HepG2 (cell line): ENCODE results near the gene NDRG3. TPM values are rescaled to one million over a fixed set of nuclear protein-coding genes. Genes with fewer than 3 reads are reported as not detected.
A peak's percentile ranks its signal among the peaks of the same experiment; 100 is the strongest.

ENCODE experiments used
- BCLAF1 ChIP-seq: fragments of 450-650 bp; IDR thresholded peaks from 2 replicates; pipeline ENCODE4 v1.6.1; 2017; ENCODE audit warnings: mild to moderate bottlenecking
- DBP ChIP-seq: sonication (generic); formaldehyde crosslinking; IDR thresholded peaks from 2 replicates; pipeline ENCODE4 v1.4.0; 2020; ENCODE audit warnings: missing genetic modification reagents; ENCODE audit errors: not compliant biosample characterization
- HMGA1 ChIP-seq: sonication (generic); formaldehyde crosslinking; conservative IDR thresholded peaks from 2 replicates; pipeline ENCODE4 v1.4.0; 2020; ENCODE audit warnings: missing genetic modification reagents
- MTF1 ChIP-seq: sonication (generic); formaldehyde crosslinking; IDR thresholded peaks from 2 replicates; pipeline ENCODE4 v1.5.0; 2020; ENCODE audit warnings: missing genetic modification reagents
- NFE2L2 ChIP-seq: fragments of 150-350 bp; IDR thresholded peaks from 2 replicates; pipeline ENCODE4 v1.6.1; 2014; ENCODE audit warnings: low read length
- NR1H2 ChIP-seq: sonication (generic); formaldehyde crosslinking; IDR thresholded peaks from 2 replicates; pipeline ENCODE4 v1.8.1; 2022; ENCODE audit warnings: low read depth, missing genetic modification reagents, borderline replicate concordance
- RELA ChIP-seq: sonication (generic); formaldehyde crosslinking; IDR thresholded peaks from 2 replicates; pipeline ENCODE4 v1.4.0; 2020; ENCODE audit warnings: missing genetic modification reagents
- SIN3B ChIP-seq: fragments of 150-350 bp; IDR thresholded peaks from 2 replicates; pipeline ENCODE4 v1.6.1; 2014; ENCODE audit warnings: low read length
- ZFP90 ChIP-seq: sonication (generic); formaldehyde crosslinking; IDR thresholded peaks from 2 replicates; pipeline ENCODE4 v1.8.0; 2022; ENCODE audit warnings: missing genetic modification reagents, mild to moderate bottlenecking, inconsistent platforms, borderline replicate concordance
- ZFY ChIP-seq: sonication (generic); formaldehyde crosslinking; IDR thresholded peaks from 2 replicates; pipeline ENCODE4 v1.4.0; 2020; ENCODE audit warnings: missing genetic modification reagents
- ZNF101 ChIP-seq: sonication (generic); formaldehyde crosslinking; IDR thresholded peaks from 2 replicates; pipeline ENCODE4 v1.4.0; 2020; ENCODE audit warnings: mild to moderate bottlenecking, low read depth, missing genetic modification reagents, borderline replicate concordance
- ZNF225 ChIP-seq: sonication (generic); formaldehyde crosslinking; IDR thresholded peaks from 2 replicates; pipeline ENCODE4 v1.4.0; 2020; ENCODE audit warnings: mild to moderate bottlenecking, missing genetic modification reagents
- ZNF350 ChIP-seq: sonication (generic); formaldehyde crosslinking; IDR thresholded peaks from 2 replicates; pipeline ENCODE4 v1.4.0; 2020; ENCODE audit warnings: mild to moderate bottlenecking, low read depth, missing genetic modification reagents, borderline replicate concordance
- ZNF468 ChIP-seq: sonication (generic); formaldehyde crosslinking; IDR thresholded peaks from 2 replicates; pipeline ENCODE4 v1.8.0; 2022; ENCODE audit warnings: mild to moderate bottlenecking, moderate library complexity, missing genetic modification reagents
- ZNF577 ChIP-seq: sonication (generic); formaldehyde crosslinking; IDR thresholded peaks from 2 replicates; pipeline ENCODE4 v1.4.0; 2020; ENCODE audit warnings: mild to moderate bottlenecking, low read depth, missing genetic modification reagents, borderline replicate concordance
- polyA plus RNA-seq, 8 experiments: library from polyadenylated mRNA; depleted of rRNA in 3 of 8; stranded (reverse) in 7 of 8; unstranded in 1 of 8; fragments of >200 nt; fragmentation: Illumina TruSeq in 4 of 8; extraction: Trizol in 4 of 8; gene quantifications; 2 replicates each; pipeline versions ENCODE4 v1.2.1 to v1.2.3, GENCODE V29; 2011 to 2016; ENCODE audit warnings: low read depth in 4 of 8, missing spikeins in 1 of 8, mixed read lengths in 1 of 8; ENCODE audit not compliant: insufficient read depth in 1 of 8
- total RNA-seq, 5 experiments: library from RNA; depleted of rRNA; stranded (reverse); fragments of >200 nt; fragmentation: Illumina TruSeq; extraction: Trizol; gene quantifications; 2 replicates each; pipeline ENCODE4 v1.2.3, GENCODE V29; 2016; ENCODE audit warnings: low read depth in 1 of 5
- TF ChIP-seq, protein P1 (sequence below): sonication (generic); formaldehyde crosslinking; IDR thresholded peaks from 2 replicates; pipeline ENCODE4 v1.4.0; 2020; ENCODE audit warnings: mild to moderate bottlenecking, missing genetic modification reagents
- TF ChIP-seq, protein P2 (sequence below), 2 experiments: sonication (generic) in 1 of 2; formaldehyde crosslinking in 1 of 2; IDR thresholded peaks; 2 replicates each; pipeline versions ENCODE4 v1.6.1 to v1.9.0; 2014 to 2022; ENCODE audit warnings: antibody characterized with exemption in 1 of 2, borderline replicate concordance in 1 of 2, inconsistent platforms in 1 of 2, low read depth in 1 of 2, missing genetic modification reagents in 1 of 2

NDRG3 gene
- total and polyA plus RNA-seq, 2 of the 13 experiments (the other 11 are each of a cell fraction or from before 2014, with no cell fraction given) = 36.0 to 40.5 TPM

- TF ChIP-seq ZNF350 (no peak), ZFY (CRISPR knock-in tag) (no peak), ZNF101 (CRISPR knock-in tag) (peak; percentile 94; the same call in 1 of the 2 replicates), HMGA1 (CRISPR knock-in tag) (no peak), NR1H2 (CRISPR knock-in tag) (0 out of 2 replicates have a peak, but pooled peaks have one; percentile 15), BCLAF1 (no peak), SIN3B (no peak), ZFP90 (CRISPR knock-in tag) (no peak), MTF1 (CRISPR knock-in tag) (no peak; the same call in 1 of the 2 replicates), NFE2L2 (peak; percentile 96), ZNF468 (CRISPR knock-in tag) (no peak), ZNF577 (CRISPR knock-in tag) (no peak), DBP (CRISPR knock-in tag) (no peak), RELA (CRISPR knock-in tag) (no peak), ZNF225 (CRISPR knock-in tag) (no peak)
- TF ChIP-seq, protein P1, sequence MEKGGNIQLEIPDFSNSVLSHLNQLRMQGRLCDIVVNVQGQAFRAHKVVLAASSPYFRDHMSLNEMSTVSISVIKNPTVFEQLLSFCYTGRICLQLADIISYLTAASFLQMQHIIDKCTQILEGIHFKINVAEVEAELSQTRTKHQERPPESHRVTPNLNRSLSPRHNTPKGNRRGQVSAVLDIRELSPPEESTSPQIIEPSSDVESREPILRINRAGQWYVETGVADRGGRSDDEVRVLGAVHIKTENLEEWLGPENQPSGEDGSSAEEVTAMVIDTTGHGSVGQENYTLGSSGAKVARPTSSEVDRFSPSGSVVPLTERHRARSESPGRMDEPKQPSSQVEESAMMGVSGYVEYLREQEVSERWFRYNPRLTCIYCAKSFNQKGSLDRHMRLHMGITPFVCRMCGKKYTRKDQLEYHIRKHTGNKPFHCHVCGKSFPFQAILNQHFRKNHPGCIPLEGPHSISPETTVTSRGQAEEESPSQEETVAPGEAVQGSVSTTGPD (CRISPR knock-in tag) = no peak
- TF ChIP-seq, protein P2, sequence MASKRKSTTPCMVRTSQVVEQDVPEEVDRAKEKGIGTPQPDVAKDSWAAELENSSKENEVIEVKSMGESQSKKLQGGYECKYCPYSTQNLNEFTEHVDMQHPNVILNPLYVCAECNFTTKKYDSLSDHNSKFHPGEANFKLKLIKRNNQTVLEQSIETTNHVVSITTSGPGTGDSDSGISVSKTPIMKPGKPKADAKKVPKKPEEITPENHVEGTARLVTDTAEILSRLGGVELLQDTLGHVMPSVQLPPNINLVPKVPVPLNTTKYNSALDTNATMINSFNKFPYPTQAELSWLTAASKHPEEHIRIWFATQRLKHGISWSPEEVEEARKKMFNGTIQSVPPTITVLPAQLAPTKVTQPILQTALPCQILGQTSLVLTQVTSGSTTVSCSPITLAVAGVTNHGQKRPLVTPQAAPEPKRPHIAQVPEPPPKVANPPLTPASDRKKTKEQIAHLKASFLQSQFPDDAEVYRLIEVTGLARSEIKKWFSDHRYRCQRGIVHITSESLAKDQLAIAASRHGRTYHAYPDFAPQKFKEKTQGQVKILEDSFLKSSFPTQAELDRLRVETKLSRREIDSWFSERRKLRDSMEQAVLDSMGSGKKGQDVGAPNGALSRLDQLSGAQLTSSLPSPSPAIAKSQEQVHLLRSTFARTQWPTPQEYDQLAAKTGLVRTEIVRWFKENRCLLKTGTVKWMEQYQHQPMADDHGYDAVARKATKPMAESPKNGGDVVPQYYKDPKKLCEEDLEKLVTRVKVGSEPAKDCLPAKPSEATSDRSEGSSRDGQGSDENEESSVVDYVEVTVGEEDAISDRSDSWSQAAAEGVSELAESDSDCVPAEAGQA (IDR thresholded peaks at IDR 0.05; ENCODE audit: low read depth) = no peak
- TF ChIP-seq, protein P2 (CRISPR knock-in tag; IDR thresholded peaks at IDR 0.05; ENCODE audit: borderline replicate concordance) = 0 out of 2 replicates have a peak, but pooled peaks have one; percentile 59
Observed at GRCh38 chr20:36606158-36607066, 139.5 kb downstream of the NDRG3 start (continued).
